Pons (tissue), 1 donor: ENCODE data around the gene CT83.
A peak's percentile ranks its signal among the peaks of the same experiment; 100 is the strongest.

Experiments used
- DNase-seq: peaks from one replicate; pipeline ENCODE4 v3.0.0-alpha.2; 2016; ENCODE audit warnings: low spot score

The CT83 gene, protein sequence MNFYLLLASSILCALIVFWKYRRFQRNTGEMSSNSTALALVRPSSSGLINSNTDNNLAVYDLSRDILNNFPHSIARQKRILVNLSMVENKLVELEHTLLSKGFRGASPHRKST

DNA sequence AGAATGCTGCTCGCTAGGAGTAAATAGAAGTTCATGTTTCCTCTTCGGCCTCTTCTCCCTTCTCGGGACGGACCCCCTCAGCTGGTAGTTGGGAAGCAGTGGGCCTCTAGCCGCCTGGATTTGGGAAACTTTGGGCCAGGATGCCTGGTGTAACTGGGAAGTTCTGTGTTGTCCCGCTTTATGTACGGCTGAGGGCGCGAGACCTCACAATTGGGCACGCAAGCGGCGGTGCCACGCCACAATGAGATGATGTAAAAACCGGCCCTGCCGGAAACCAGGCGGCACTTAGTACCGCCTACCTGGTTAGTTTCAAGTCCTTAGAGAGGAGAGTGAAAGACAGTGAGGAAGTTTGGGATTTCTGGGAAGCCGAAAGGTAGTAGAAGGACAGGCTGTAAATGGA is at the start of gene CT83:
Gene CT83 (minus strand): TSS at position 155 of the 400 bp plus-strand sequence. CDS start 120 bp downstream, at position 35.
- DNase-seq, result no peak

DNA sequence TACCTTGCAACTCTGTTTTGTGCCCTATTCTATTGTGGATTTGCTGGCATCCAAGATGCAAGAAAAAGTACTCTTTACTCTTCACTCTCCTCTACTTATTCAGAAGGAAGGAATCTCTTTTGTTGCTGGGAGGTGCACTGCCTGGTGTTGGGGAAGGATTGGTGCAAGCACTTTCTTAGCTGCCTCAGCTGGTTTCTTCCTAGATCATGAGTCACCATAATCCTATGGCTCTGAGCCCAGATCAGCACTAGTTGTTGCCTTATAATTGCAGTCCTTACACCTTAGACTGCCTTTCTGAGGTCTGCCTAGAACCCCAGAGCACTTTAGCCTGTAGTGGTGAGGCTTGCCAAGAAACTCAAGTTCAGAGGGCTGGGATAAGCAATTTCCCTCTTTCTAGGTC is 37.0 kb upstream of the CT83 start:
- no peak for DNase-seq

DNA sequence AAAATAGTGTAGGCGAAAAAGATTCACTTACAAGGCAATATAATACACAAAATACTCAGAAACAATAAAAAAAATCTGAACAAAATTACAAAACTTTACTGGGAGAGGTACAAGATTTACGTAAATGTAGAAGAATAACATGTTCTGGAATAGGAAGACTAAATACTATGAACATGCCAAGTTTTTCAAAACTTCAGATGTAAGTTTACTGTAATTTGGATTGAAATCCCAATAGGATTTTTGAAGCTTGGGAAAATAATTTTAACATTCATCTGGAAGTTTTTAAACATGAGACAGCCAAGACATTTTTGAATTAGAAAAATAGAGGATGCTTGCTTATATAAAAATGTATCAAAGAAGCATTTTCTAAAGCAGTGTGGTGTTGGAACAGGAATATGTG is 30.5 kb upstream of the CT83 start:
- no peak for DNase-seq

DNA sequence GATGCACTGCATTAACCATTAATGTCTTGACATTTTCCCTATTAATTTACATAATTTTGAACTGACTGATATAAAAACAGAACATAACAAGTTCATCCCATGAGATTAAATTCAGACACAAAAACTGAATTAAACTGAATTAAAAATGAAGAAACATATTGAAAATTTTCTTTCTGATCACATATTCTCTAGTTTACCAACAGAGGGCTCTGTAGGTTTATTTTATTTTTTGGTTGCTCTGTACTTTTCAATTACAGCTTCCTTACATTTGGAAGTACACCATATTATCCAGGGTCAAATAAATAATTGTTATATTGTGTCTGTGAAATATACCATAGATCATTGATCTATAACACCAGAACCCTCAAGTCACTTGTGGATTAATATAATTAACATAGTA is 27.3 kb upstream of the CT83 start:
- peak; percentile 9 for DNase-seq

DNA sequence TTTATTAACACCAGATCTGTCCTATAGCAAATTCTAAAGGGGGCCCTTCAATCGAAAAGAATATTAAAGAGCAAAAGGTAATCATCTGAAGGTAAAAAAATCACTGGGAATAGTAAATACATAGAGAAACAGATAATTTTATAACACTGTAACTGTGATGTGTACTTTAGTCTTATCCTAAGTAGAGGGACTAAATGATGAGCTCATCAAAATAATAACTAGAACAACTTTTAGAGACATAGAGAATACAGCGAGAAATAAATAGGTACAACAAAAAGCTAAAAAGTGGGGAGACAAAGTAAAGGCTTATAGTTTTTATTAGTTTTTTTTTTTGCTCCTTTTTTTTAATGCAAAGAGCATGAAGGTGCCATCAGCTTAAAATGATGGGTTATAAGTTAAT is 17.3 kb upstream of the CT83 start:
- DNase-seq, result no peak

DNA sequence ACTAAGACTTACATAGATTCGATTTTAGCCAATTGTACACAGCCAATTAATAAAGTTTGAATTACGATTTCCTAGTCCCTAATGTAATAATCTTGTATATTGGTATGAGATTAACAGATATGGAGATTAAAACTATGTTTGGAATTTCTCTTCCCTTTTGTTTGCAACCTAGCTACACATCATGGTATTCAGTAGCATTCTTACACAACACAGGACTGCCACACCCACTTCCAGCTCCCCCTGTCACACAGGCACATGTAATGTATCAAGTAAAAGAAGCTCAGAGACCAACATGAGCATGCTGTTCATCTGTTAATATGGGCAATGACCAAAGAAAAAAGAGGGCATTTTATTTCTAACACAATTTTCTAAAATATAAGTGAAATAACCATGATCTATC is 13.6 kb downstream of the CT83 start:
- no peak for DNase-seq

DNA sequence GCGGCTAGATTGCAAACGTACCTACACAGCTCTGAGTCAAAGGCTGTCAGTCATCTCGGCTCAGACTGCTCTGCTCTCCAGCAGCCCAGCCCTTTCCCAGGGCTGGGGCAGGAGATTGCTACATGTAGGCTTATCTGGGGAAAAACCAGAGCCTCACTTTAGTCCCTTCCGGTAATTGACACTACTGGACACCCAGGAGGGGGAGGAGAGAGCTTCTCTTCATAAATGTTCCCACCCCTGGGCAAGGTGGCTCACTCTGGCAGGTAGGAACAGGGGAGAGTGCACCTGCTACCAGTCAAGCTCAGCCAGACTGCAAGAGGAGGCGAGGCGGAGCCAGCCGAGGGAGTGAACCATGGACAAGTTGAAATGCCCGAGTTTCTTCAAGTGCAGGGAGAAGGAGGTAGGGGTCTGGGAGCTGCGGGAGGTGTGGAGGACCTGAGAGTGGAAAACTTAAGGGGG is 26.4 kb downstream of the CT83 start, which contains the start of gene SLC6A14:
Gene SLC6A14 (plus strand): TSS at position 249 of the 459 bp plus-strand sequence. CDS start 104 bp downstream, at position 353.
- no peak for DNase-seq

DNA sequence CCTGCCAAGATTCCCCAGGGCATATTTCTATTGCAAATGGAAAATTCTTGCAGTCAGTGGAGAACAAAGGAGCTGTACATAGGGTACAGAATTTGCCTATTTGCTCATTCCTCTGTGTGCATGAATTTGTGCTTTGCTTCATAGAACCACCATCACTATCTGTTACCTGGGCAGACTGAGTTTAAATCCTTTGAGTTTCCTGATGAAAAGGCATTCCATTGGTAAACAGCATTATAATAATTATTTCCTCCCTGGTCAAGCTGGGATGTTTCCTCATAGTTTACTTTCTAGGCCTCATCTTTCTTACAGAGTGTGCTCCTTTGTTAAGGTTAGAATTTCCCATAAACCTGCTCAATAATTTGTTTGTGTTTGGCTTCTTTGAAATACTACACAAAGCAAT is 27.2 kb downstream of the CT83 start:
- DNase-seq, result no peak

DNA sequence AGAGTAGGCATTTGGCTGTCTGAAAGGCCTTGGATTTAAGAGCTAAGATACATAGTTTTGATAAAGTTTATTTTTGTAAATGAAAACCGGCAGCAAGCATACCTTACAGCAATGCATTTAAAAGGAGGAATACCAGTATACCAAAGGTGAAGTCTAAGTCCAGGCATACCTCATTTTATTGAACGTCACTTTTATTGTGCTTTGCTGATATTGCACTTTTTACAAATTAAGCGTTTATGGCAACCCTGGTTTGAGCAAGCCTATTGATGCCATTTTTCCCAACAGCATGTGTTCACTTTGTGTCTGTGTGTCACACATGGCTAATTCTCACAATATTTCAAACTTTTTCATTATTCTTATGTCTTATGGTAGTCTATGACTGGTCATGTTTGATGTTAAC is 34.8 kb downstream of the CT83 start:
- DNase-seq, result no peak

DNA sequence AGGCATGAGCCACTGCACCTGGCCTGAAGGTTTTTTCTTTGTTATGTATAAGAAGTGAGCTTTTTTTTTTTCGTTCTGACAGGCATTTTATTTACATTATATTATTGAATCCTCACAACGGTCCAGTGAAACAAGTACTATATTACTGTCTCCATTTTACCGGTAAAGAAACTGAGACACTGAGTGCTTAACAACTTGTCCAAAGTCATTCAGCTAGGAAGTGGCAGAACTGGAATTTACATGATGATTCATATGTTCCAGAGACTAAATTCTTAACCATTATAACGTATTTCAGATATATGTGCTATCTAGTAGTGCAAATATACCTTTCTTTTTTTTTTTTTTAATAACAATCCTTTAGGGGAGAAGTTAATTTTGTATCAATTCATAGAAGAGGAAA is 44.8 kb downstream of the CT83 start:
- DNase-seq, result no peak

DNA sequence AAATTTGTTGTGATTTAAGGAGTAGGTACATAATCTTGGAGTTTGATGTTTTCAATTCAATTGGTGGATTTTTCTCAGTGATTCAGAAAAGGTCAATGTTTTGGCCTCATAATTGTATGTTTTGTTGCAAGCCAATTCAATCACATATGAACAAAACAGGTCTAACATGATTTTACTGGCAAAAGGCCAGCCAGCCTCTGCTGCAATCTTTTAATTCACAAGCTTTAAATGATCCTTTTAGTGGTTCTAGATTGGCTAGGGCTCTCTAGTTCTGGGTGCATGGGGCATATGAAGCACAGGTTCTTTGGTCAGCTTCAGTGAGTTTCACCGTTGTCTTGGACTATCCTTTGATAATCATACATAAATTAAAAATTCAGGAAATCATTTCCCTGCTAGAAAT is 45.6 kb downstream of the CT83 start:
- DNase-seq, result no peak

DNA sequence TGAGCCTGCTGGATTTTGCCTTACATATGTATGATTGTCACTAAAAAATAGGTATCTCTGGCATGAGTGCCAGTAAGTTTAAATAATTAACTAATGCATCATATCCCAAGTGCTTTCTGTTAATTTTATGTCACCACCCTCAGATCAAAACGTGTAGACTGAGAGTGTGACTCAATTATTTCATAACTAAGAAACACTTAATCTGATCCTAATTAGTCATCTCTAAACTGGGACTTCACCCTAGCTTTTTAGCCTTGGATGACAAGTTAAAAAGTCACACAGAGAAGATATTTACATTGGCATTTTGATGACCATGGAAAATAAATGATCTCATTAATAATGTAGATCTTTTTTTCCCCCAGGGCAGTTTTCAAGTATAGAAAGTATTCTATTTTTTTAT is 49.5 kb downstream of the CT83 start:
- DNase-seq, result no peak
